GM18951 (cell line): ENCODE measurements around the gene PIP4K2B.

Source experiments
- POLR2A ChIP-seq: IDR thresholded peaks from 4 replicates; pipeline ENCODE4 v1.6.1; 2011; ENCODE audit warnings: mild to moderate bottlenecking; ENCODE audit not compliant: insufficient read length, insufficient read depth; ENCODE audit errors: extremely low read depth
- in situ Hi-C: fragments of 300-500 bp; cut with MboI; formaldehyde crosslinking; loops from one replicate; pipeline ENCODE4 v1.12.0; 2022; ENCODE audit warnings: low sequenced_read_pairs, mixed read lengths, inconsistent platforms; ENCODE audit not compliant: unreplicated experiment

The PIP4K2B gene

GRCh38 chr17:38746004-38746848 lies 53.1 kb downstream of the PIP4K2B start:
- TF ChIP-seq POLR2A, result no peak
- in situ Hi-C loops, result loop anchor here (10.0 kb wide), 1 partner anchor 71 kb away; the partner anchor contains the start of gene EPOP

GRCh38 chr17:38745545-38745944 lies 53.8 kb downstream of the PIP4K2B start:
- no peak for TF ChIP-seq POLR2A
- in situ Hi-C loops, result loop anchor here (10.0 kb wide), 1 partner anchor 71 kb away; the partner anchor contains the start of gene EPOP

GRCh38 chr17:38743556-38744171 lies 55.7 kb downstream of the PIP4K2B start:
- in situ Hi-C loops, result loop anchor here (10.0 kb wide), 1 partner anchor 69 kb away; the partner anchor contains the start of gene EPOP

DNA sequence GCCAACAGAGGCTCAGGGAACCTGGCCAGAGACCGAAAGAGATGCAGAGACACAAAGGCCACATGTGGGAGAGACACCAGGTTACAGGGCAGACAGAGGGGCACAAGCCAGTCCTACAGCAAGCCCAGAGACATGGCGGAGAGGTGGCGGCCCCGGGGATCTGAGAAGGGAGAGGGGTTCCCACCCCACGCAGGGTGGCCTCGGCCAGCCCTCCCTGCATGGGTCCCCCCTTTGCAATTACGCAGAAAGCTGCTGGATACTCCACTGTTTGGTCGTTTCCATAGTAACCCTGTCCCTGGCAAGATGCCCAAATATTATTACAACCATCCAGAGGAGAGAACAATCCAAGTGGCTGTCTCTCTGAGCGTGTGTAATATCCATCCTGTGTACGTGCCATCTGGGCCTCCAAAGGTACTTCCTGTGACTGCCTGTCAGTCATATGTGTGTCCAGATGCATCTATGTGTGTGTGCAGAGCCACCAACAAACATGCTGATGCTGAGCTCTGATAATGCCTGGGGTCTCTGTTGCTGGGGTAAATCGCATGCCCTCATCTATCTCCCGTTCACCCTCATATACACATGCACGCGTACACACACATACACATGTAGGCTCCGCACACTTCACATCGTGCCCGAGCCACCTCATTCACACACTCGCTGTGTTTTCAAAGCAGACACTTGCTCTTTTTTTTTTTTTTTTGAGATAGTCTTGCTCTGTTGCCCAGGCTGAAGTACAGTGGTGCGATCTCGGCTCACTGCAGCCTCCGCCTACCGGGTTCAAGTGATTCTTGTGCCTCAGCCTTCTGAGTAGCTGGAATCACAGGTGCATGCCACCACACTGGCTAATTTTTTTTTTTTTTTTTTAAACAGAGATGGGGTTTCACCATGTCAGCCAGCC lies 56.7 kb downstream of the PIP4K2B start:
- in situ Hi-C loops, result loop anchor here (10.0 kb wide), 1 partner anchor 68 kb away; the partner anchor contains the start of gene EPOP
- no peak for TF ChIP-seq POLR2A

More at GRCh38 chr17:38743556-38744171, 55.7 kb downstream of the PIP4K2B start:
- no peak for TF ChIP-seq POLR2A

GRCh38 chr17:38741921-38742410 lies 57.4 kb downstream of the PIP4K2B start:
- TF ChIP-seq POLR2A, result no peak
- in situ Hi-C loops, result loop anchor here (10.0 kb wide), 1 partner anchor 67 kb away; the partner anchor contains the start of gene EPOP

- in situ Hi-C loops, result loop anchor here (10.0 kb wide), 1 partner anchor 67 kb away; the partner anchor contains the start of gene EPOP
Measured at GRCh38 chr17:38741461-38741860, 57.9 kb downstream of the PIP4K2B start.

GRCh38 chr17:38740806-38741205 lies 58.5 kb downstream of the PIP4K2B start:
- no peak for TF ChIP-seq POLR2A
- in situ Hi-C loops, result loop anchor here (10.0 kb wide), 1 partner anchor 66 kb away; the partner anchor contains the start of gene EPOP

More at GRCh38 chr17:38741461-38741860, 57.9 kb downstream of the PIP4K2B start:
- TF ChIP-seq POLR2A, result no peak

- in situ Hi-C loops, result loop anchor here (10.0 kb wide), 1 partner anchor 65 kb away; the partner anchor contains the start of gene EPOP
Measured at GRCh38 chr17:38740044-38740443, 59.3 kb downstream of the PIP4K2B start.

GRCh38 chr17:38739305-38739704 lies 60.1 kb downstream of the PIP4K2B start:
- in situ Hi-C loops, result no loop called here
- no peak for TF ChIP-seq POLR2A

More at GRCh38 chr17:38740044-38740443, 59.3 kb downstream of the PIP4K2B start:
- no peak for TF ChIP-seq POLR2A

DNA sequence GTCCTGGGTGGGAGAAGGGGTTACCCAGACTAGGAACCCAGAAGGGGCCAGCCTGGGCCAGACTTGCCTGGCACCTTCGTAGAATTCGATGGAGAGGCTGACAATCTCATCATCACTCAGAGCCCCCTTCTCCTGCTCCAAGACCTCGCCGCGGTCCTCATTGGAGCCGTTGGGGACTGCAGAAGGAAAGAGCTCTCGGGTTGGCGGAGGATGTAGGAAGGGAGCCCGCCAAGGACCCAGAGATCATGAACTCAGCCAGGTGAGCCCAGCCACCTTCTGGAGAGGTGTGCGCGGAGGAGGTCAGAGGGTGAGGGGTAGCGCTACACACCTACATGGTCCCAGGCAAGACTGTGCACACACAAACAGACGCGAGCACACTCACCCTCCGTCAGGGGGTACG lies 60.7 kb downstream of the PIP4K2B start:
- no peak for TF ChIP-seq POLR2A
- in situ Hi-C loops, result no loop called here

GRCh38 chr17:38738007-38738662 lies 61.2 kb downstream of the PIP4K2B start:
- no peak for TF ChIP-seq POLR2A
- in situ Hi-C loops, result no loop called here
